ENCODE results near the gene IFT52.

GRCh38 chr20:43636429-43636828 is 45.7 kb downstream of the IFT52 start:
- TF ChIP-seq FOXP2 (optimal IDR thresholded peaks at IDR 0.05; ENCODE audit: control extremely low read depth, extremely low read length, insufficient read depth) (no peak), EZH2 (IDR thresholded peaks at IDR 0.05) (no peak), POLR2AphosphoS5 (IDR thresholded peaks at IDR 0.05; ENCODE audit: borderline replicate concordance, low read depth, low read length) (no peak)

Measured in SK-N-MC (cell line).